SK-N-SH (cell line): ENCODE measurements around the gene UGDH. TPM values are rescaled to one million over a fixed set of nuclear protein-coding genes. Genes with fewer than 3 reads are reported as not detected.

Source experiments
- CTCF ChIA-PET: fragments of 300-600, 350-600 bp; formaldehyde crosslinking; extraction: SDS; loops from one replicate; lab custom pipeline; 2021; lab: Yijun Ruan, JAX
- POLR2A ChIA-PET: fragments of 350-600 bp; sonication (Branson Sonifier 250); formaldehyde crosslinking; extraction: SDS; loops from one replicate; lab custom pipeline; 2020; ENCODE audit warnings: antibody characterized with exemption, inconsistent platforms; lab: Yijun Ruan, JAX
- DNase-seq: peaks from one replicate; pipeline ENCODE4 v3.0.0; 2012
- H2AFZ ChIP-seq: fragments of 200-600 bp; sonication (generic); 2 replicates; pipeline ENCODE4 v1.8.1; 2016; ENCODE audit warnings: antibody characterized with exemption, mild to moderate bottlenecking, low read depth
- H3F3A ChIP-seq: fragments of 200-600 bp; sonication (generic); replicated peaks from 2 replicates; pipeline ENCODE3; 2016; ENCODE audit warnings: antibody characterized with exemption, mild to moderate bottlenecking; ENCODE audit not compliant: insufficient read depth
- H3K27ac ChIP-seq, 2 experiments: fragments of 200-500 bp in 1 of 2; fragments of 200-600 bp in 1 of 2; sonication (Bioruptor generic) in 1 of 2; sonication (generic), shearing (Covaris generic) in 1 of 2; 2 replicates each; pipeline versions ENCODE4 v1.5.1 to v1.6.1; 2014 to 2016; ENCODE audit warnings: low read depth in 2 of 2, inconsistent platforms in 1 of 2, low read length in 1 of 2, mild to moderate bottlenecking in 1 of 2, mixed read lengths in 1 of 2
- H3K27me3 ChIP-seq: fragments of 200-600 bp; sonication (generic), shearing (Covaris generic); 2 replicates; pipeline ENCODE4 v1.6.1; 2016; ENCODE audit warnings: mixed run types; ENCODE audit not compliant: insufficient read depth
- H3K36me3 ChIP-seq, 2 experiments: fragments of 200-500 bp in 1 of 2; fragments of 200-600 bp in 1 of 2; sonication (Bioruptor generic) in 1 of 2; sonication (generic) in 1 of 2; replicated peaks in 1 of 2; 2 replicates each; pipeline versions ENCODE3 to v1.5.1; 2014 to 2016; ENCODE audit warnings: low read length in 1 of 2, mild to moderate bottlenecking in 1 of 2; ENCODE audit not compliant: insufficient read depth in 2 of 2, control insufficient read depth in 1 of 2
- H3K4me1 ChIP-seq, 2 experiments: fragments of 200-500 bp in 1 of 2; fragments of 200-600 bp in 1 of 2; sonication (Bioruptor generic) in 1 of 2; sonication (generic), shearing (Covaris generic) in 1 of 2; 2 replicates each; pipeline versions ENCODE4 v1.5.1 to v1.6.1; 2014 to 2016; ENCODE audit warnings: low read depth in 1 of 2, low read length in 1 of 2, mixed run types in 1 of 2; ENCODE audit not compliant: insufficient read depth in 2 of 2, control insufficient read depth in 1 of 2
- H3K4me2 ChIP-seq: fragments of 200-600 bp; sonication (generic), shearing (Covaris generic); 2 replicates; pipeline ENCODE4 v1.6.1; 2017; ENCODE audit warnings: mixed run types
- H3K4me3 ChIP-seq, 2 experiments: fragments of 200-500 bp in 1 of 2; fragments of 200-600 bp in 1 of 2; sonication (Bioruptor generic) in 1 of 2; sonication (generic), shearing (Covaris generic) in 1 of 2; 2 replicates each; pipeline versions ENCODE4 v1.5.1 to v1.8.1; 2014 to 2016; ENCODE audit warnings: low read depth in 2 of 2, inconsistent platforms in 1 of 2, low read length in 1 of 2, mild to moderate bottlenecking in 1 of 2, mixed read lengths in 1 of 2, moderate library complexity in 1 of 2
- H3K79me2 ChIP-seq: fragments of 200-600 bp; sonication (generic); 2 replicates; pipeline ENCODE4 v1.8.1; 2017; ENCODE audit warnings: mild to moderate bottlenecking; ENCODE audit not compliant: insufficient read depth
- H3K9ac ChIP-seq: fragments of 200-600 bp; sonication (generic); 2 replicates; pipeline ENCODE4 v1.6.1; 2017; ENCODE audit warnings: mixed run types
- H3K9me2 ChIP-seq: fragments of 200-600 bp; sonication (generic); 2 replicates; pipeline ENCODE4 v1.6.1; 2017; ENCODE audit warnings: mixed run types
- H3K9me3 ChIP-seq: fragments of 200-600 bp; sonication (generic); 2 replicates; pipeline ENCODE4 v1.6.1; 2017; ENCODE audit warnings: mixed run types, mild to moderate bottlenecking, moderate library complexity
- H4K20me1 ChIP-seq: fragments of 200-600 bp; sonication (generic); 2 replicates; pipeline ENCODE4 v1.6.1; 2017; ENCODE audit warnings: mild to moderate bottlenecking, mixed run types; ENCODE audit not compliant: insufficient read depth
- CHD2 ChIP-seq: fragments of 150-350 bp; IDR thresholded peaks from 2 replicates; pipeline ENCODE4 v1.6.1; 2018; ENCODE audit warnings: low read length; ENCODE audit not compliant: partially characterized antibody
- CTCF ChIP-seq: fragments of 200-600 bp; sonication (generic); IDR thresholded peaks from 2 replicates; pipeline ENCODE4 v1.6.1; 2017; ENCODE audit warnings: antibody characterized with exemption, mild to moderate bottlenecking, moderate library complexity
- EP300 ChIP-seq, 2 experiments: IDR thresholded peaks; 2 replicates each; pipeline versions ENCODE4 v1.4.0 to v1.6.1; 2012; ENCODE audit warnings: borderline replicate concordance in 1 of 2, low read depth in 1 of 2, low read length in 1 of 2
- EZH2phosphoT487 ChIP-seq: fragments of 200-600 bp; sonication (generic); IDR thresholded peaks from 2 replicates; pipeline ENCODE4 v1.6.1; 2017; ENCODE audit warnings: low read depth, mixed run types, mild to moderate bottlenecking, antibody characterized with exemption, moderate library complexity, borderline replicate concordance
- FOXJ3 ChIP-seq: sonication (generic); formaldehyde crosslinking; IDR thresholded peaks from 2 replicates; pipeline ENCODE4 v1.5.1; 2020; ENCODE audit warnings: mild to moderate bottlenecking, missing genetic modification reagents
- IRF3 ChIP-seq: fragments of 150-350 bp; IDR thresholded peaks from 2 replicates; pipeline ENCODE4 v1.6.1; 2016; ENCODE audit warnings: mild to moderate bottlenecking, low read depth, low read length
- MEF2A ChIP-seq: IDR thresholded peaks from 2 replicates; pipeline ENCODE4 v1.4.0; 2012; ENCODE audit warnings: low read depth, borderline replicate concordance
- MXI1 ChIP-seq: IDR thresholded peaks from 2 replicates; pipeline ENCODE4 v1.6.1; 2012; ENCODE audit warnings: mild to moderate bottlenecking, low read depth, low read length, improper control_type of control experiment
- NRF1 ChIP-seq: IDR thresholded peaks from 2 replicates; pipeline ENCODE4 v1.6.1; 2012; ENCODE audit warnings: low read depth, mild to moderate bottlenecking, low read length
- REST ChIP-seq: IDR thresholded peaks from 2 replicates; pipeline ENCODE4 v1.6.1; 2012; ENCODE audit warnings: mild to moderate bottlenecking, low read depth, low read length, moderate library complexity
- RXRA ChIP-seq: IDR thresholded peaks from 2 replicates; pipeline ENCODE4 v1.4.0; 2012; ENCODE audit warnings: low read depth, mild to moderate bottlenecking, borderline replicate concordance
- SIN3A ChIP-seq: IDR thresholded peaks from 2 replicates; pipeline ENCODE4 v1.6.1; 2012; ENCODE audit warnings: low read depth, mild to moderate bottlenecking, low read length, moderate library complexity, borderline replicate concordance
- TAF1 ChIP-seq: IDR thresholded peaks from 2 replicates; pipeline ENCODE4 v1.6.1; 2012; ENCODE audit warnings: low read depth, mild to moderate bottlenecking, low read length, moderate library complexity, borderline replicate concordance
- TEAD4 ChIP-seq: IDR thresholded peaks from 2 replicates; pipeline ENCODE4 v1.4.0; 2012; ENCODE audit warnings: mild to moderate bottlenecking, borderline replicate concordance; ENCODE audit not compliant: insufficient read depth
- WGBS: methylation state at CpG from one replicate; pipeline ENCODE4 v1.1.6; 2017; ENCODE audit warnings: low lambda C conversion rate; 5-methylcytosine and 5-hydroxymethylcytosine counted together
- polyA plus RNA-seq, 3 experiments: library from polyadenylated mRNA; depleted of rRNA; stranded (reverse); fragments of >200 nt; gene quantifications; 2 replicates each; pipeline ENCODE4 v1.2.3, GENCODE V29; 2012

Gene UGDH
- polyA plus RNA-seq, 1 of the 3 experiments (the other 2 are of a cell fraction), result 41.6 TPM

GRCh38 chr4:39530682-39531081 is 3.4 kb upstream of the UGDH start (continued):
- TF ChIP-seq TAF1 (no peak), EZH2phosphoT487 (no peak), IRF3 (no peak), EP300 (IDR thresholded peaks at IDR 0.05; ENCODE audit: borderline replicate concordance in 1 of 2, low read depth in 1 of 2, low read length in 1 of 2) (no peak), FOXJ3 (CRISPR knock-in tag) (no peak)

GRCh38 chr4:39529534-39529933 is 2.3 kb upstream of the UGDH start:
- H3F3A ChIP-seq, result peaks cover 4% of the 10 kb centered on the region
- H3K9me2 ChIP-seq, result no peaks in the 10 kb centered on the region
- H2AFZ ChIP-seq, result no peak overlapping the region
- DNase-seq, result no peak
- peak overlapping the region; percentile 84 for H3K4me2 ChIP-seq
- POLR2A ChIA-PET, result no interaction called here
- H3K9ac ChIP-seq, result peak overlapping the region; percentile 94; the same call in 1 of the 2 replicates
- H3K27ac ChIP-seq, result 0 out of 4 replicates have a peak overlapping the region, but pooled peaks of 1 of the 2 experiments have one; percentile 92
- H3K9me3 ChIP-seq, result no peaks in the 10 kb centered on the region
- H3K36me3 ChIP-seq, result peaks cover 0 to 42% of the 10 kb centered on the region in 2 experiments
- no peak for TF ChIP-seq SIN3A
- no peak for TF ChIP-seq CHD2
- no peak for TF ChIP-seq RXRA
- TF ChIP-seq TAF1, result no peak
- TF ChIP-seq TEAD4, result no peak
- TF ChIP-seq MEF2A, result no peak
- no peaks in the 10 kb centered on the region for H4K20me1 ChIP-seq
- H3K4me1 ChIP-seq, result peaks cover 0 to 3% of the 10 kb centered on the region in 2 experiments; a peak in 2 of 4 replicates
- peak overlapping the region in 1 of 2 experiments; percentile 89; a peak in 1 of 4 replicates for H3K4me3 ChIP-seq
- no peaks in the 10 kb centered on the region for H3K27me3 ChIP-seq
- H3K79me2 ChIP-seq, result peaks cover 57% of the 10 kb centered on the region
- CTCF ChIA-PET, result interaction anchor here (1.9 kb wide), 1 partner anchor 60 kb away, joined by 8 read pairs; no protein-coding TSS in a partner anchor
- WGBS, result 95% methylated on average over 2 of the region's 2 CpGs

- WGBS, result under 1% methylated on average over 8 of the region's 21 CpGs
- DNase-seq, result no peak
- no peaks in the 10 kb centered on the region for H4K20me1 ChIP-seq
- peak overlapping the region; percentile 84 to 89 for H3K4me3 ChIP-seq
- ChIA-PET POLR2A (interaction anchor here (1.1 to 2.6 kb wide), 5 partner anchors 63 to 528 kb away, joined by 3 to 40 read pairs (median 3); partner anchors contain the start of genes SMIM14 and UBE2K), CTCF (interaction anchor here (1.9 kb wide), 1 partner anchor 59 kb away, joined by 8 read pairs; no protein-coding TSS in a partner anchor)
- peak overlapping the region; percentile 84 for H3K4me2 ChIP-seq
- no peaks in the 10 kb centered on the region for H3K27me3 ChIP-seq
- H3K9me2 ChIP-seq, result no peaks in the 10 kb centered on the region
- peak overlapping the region; percentile 94 for H3K9ac ChIP-seq
- H3K36me3 ChIP-seq, result peaks cover 0 to 38% of the 10 kb centered on the region in 2 experiments
- TF ChIP-seq REST (0 out of 2 replicates have a peak, but pooled peaks have one; percentile 17), NRF1 (no peak), SIN3A (no peak; the same call in 1 of the 2 replicates), MXI1 (peak; percentile 73; the same call in 1 of the 2 replicates), CTCF (peak; percentile 0; the same call in 1 of the 2 replicates)
- peaks cover under 1 to 3% of the 10 kb centered on the region in 2 experiments; a peak in 2 of 4 replicates for H3K4me1 ChIP-seq
- peaks cover 9% of the 10 kb centered on the region for H3F3A ChIP-seq
- peak overlapping the region; percentile 24 for H2AFZ ChIP-seq
- peaks cover 72% of the 10 kb centered on the region for H3K79me2 ChIP-seq
- H3K9me3 ChIP-seq, result no peaks in the 10 kb centered on the region
- peak overlapping the region; percentile 92 to 96 for H3K27ac ChIP-seq
Measured at GRCh38 chr4:39528061-39528465, 824 bp upstream of the UGDH start.
